CD4-positive, alpha-beta T cell (primary cell): ENCODE measurements around the gene ZFP30. TPM values are rescaled to one million over a fixed set of nuclear protein-coding genes. Genes with fewer than 3 reads are reported as not detected.

Experiments used
- ATAC-seq: fragments of 200-7000 bp; cut with Tn5 transposase; one replicate; pipeline ENCODE4 v1.10.0; 2022; ENCODE audit warnings: mild to moderate bottlenecking; ENCODE audit not compliant: poor library complexity
- CTCF ChIA-PET: fragments of 350-600 bp; sonication (Branson Sonifier 250); formaldehyde crosslinking; loops from one replicate; lab custom pipeline; 2021; ENCODE audit warnings: antibody characterized with exemption, inconsistent platforms; lab: Charles Lee
- POLR2A ChIA-PET: fragments of 350-600 bp; sonication (Branson Sonifier 250); formaldehyde crosslinking; loops from one replicate; lab custom pipeline; 2021; ENCODE audit warnings: antibody characterized with exemption, inconsistent platforms; lab: Charles Lee
- DNase-seq, 14 experiments: peaks; one replicate each; pipeline ENCODE4 v3.0.0-alpha.2; 2013 to 2020; ENCODE audit warnings: mixed read lengths in 2 of 14
- H3K27ac ChIP-seq, 2 donors: one replicate each; pipeline versions ENCODE4 v1.5.1 to v1.7.0; 2013; ENCODE audit warnings: low read length in 2 of 2, low read depth in 1 of 2, mild to moderate bottlenecking in 1 of 2
- H3K27me3 ChIP-seq, 2 experiments: 1 replicate in 1 of 2; 2 replicates in 1 of 2; pipeline versions ENCODE4 v1.6.1 to v1.7.0; 2013; ENCODE audit warnings: low read length in 2 of 2, control low read depth in 1 of 2, mild to moderate bottlenecking in 1 of 2, moderate library complexity in 1 of 2; ENCODE audit not compliant: insufficient read depth in 2 of 2, control insufficient read depth in 1 of 2
- H3K36me3 ChIP-seq: one replicate; pipeline ENCODE4 v1.6.1; 2013; ENCODE audit warnings: low read length, control low read depth; ENCODE audit not compliant: insufficient read depth
- H3K4me1 ChIP-seq: one replicate; pipeline ENCODE4 v1.6.1; 2013; ENCODE audit warnings: low read length, control low read depth; ENCODE audit not compliant: insufficient read depth
- H3K4me3 ChIP-seq: one replicate; pipeline ENCODE4 v1.5.1; 2013; ENCODE audit warnings: mild to moderate bottlenecking, low read length, moderate library complexity
- H3K9me3 ChIP-seq, 2 experiments: 1 replicate in 1 of 2; 2 replicates in 1 of 2; pipeline versions ENCODE4 v1.6.1 to v1.7.0; 2013; ENCODE audit warnings: low read length in 2 of 2, mild to moderate bottlenecking in 2 of 2, control low read depth in 1 of 2, moderate library complexity in 1 of 2; ENCODE audit not compliant: control insufficient read depth in 1 of 2, insufficient read depth in 1 of 2
- H3K27ac Mint-ChIP-seq: one replicate; pipeline ENCODE4 v1.8.0; 2020; ENCODE audit warnings: mixed read lengths
- H3K27me3 Mint-ChIP-seq: one replicate; pipeline ENCODE4 v1.8.0; 2021; ENCODE audit warnings: mixed read lengths
- H3K36me3 Mint-ChIP-seq: one replicate; pipeline ENCODE4 v1.8.0; 2021; ENCODE audit warnings: low read depth, mixed read lengths
- H3K4me1 Mint-ChIP-seq: one replicate; pipeline ENCODE4 v1.8.0; 2021; ENCODE audit warnings: low read depth, mixed read lengths
- H3K4me3 Mint-ChIP-seq: one replicate; pipeline ENCODE4 v1.8.0; 2020; ENCODE audit warnings: mild to moderate bottlenecking, mixed read lengths
- H3K9me3 Mint-ChIP-seq: one replicate; pipeline ENCODE4 v1.8.0; 2020; ENCODE audit warnings: mixed read lengths
- intact Hi-C, 2 experiments: fragments of 100-400 bp; cut with DNase I in 1 of 2; cut with micrococcal nuclease in 1 of 2; formaldehyde crosslinking; loops; one replicate each; pipeline versions ENCODE4 v1.15.1 to v1.9.0; 2023 to 2025; cut with DNase I, micrococcal nuclease
- polyA plus RNA-seq, 2 donors: library from polyadenylated mRNA; unstranded; fragments of 120-200 nt; gene quantifications; one replicate each; pipeline ENCODE4 v1.2.1, GENCODE V29; 2013
- total RNA-seq, 174 experiments: library from RNA in 2 of 174; stranded (reverse) in 2 of 174; gene quantifications; one replicate each; pipeline ENCODE4 v1.2.3 and lab custom pipeline; 2021 to 2026
- TF ChIP-seq, protein P1 (sequence below): fragments of 200-600 bp; IDR thresholded peaks from one replicate; pipeline ENCODE4 v1.8.0; 2022; ENCODE audit warnings: antibody characterized with exemption, mild to moderate bottlenecking

Gene ZFP30
- total RNA-seq (1 to 10 TPM; 3.6 to 3.7 TPM), total RNA-seq (lab: John Stamatoyannopoulos, UW) (4.7 to 58.0 (median 30.6) reads per million in 172 experiments)
- 4.8 TPM for polyA plus RNA-seq (2013, experiment 1 of 2)
- 4.9 TPM for polyA plus RNA-seq (2013, experiment 2 of 2)

DNA sequence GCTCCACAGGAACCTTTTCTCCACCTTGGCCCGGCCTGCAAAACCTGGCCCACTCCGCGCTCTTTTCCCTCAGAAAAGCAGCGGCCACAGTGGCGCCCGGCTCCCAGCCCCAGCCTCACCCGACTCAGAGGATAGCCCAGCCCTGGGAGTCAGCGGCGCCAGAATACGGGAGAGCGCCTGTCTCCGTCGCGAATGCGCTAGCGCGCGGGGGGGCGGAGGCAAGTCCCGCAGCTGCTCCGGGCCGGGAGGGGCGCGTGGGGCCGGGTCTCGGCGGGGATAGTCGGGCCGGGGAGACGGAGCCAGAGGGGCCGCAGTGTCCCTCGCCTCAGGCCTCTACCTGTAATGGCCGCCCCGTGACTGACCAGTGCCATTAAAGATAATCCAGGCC, at the start of gene ZFP30:
Gene ZFP30 (minus strand): TSS at position 165 of the 388 bp plus-strand sequence. CDS start 7,643 bp downstream, outside the sequence.
- intact Hi-C loops, result loop anchor here (1.0 to 5.0 kb wide), 5 partner anchors 36 to 188 kb away; partner anchors contain the start of genes ZNF540 (in 1 of the 2), ZNF569 (in 1 of the 2), ZNF571 (in 1 of the 2) and ZNF573 (in 1 of the 2)
- Histone ChIP-seq H3K27me3 (no peaks in the 10 kb centered on the region), H3K36me3 (no peaks in the 10 kb centered on the region), H3K9me3 (peaks cover 0 to 14% of the 10 kb centered on the region in 2 experiments), H3K4me3 (peak within 1 kb of the TSS; percentile 82), H3K27ac (peak within 1 kb of the TSS; percentile 83 to 91), H3K4me1 (peaks cover 14% of the 10 kb centered on the region)
- POLR2A ChIA-PET, result interaction anchor here (0.6 to 3.0 kb wide), 8 partner anchors 12 to 1082 kb away, joined by 3 to 20 read pairs (median 4); partner anchors contain the start of genes ZNF529, ZNF540, ZNF569 and ZNF571
- TF ChIP-seq, protein P1, sequence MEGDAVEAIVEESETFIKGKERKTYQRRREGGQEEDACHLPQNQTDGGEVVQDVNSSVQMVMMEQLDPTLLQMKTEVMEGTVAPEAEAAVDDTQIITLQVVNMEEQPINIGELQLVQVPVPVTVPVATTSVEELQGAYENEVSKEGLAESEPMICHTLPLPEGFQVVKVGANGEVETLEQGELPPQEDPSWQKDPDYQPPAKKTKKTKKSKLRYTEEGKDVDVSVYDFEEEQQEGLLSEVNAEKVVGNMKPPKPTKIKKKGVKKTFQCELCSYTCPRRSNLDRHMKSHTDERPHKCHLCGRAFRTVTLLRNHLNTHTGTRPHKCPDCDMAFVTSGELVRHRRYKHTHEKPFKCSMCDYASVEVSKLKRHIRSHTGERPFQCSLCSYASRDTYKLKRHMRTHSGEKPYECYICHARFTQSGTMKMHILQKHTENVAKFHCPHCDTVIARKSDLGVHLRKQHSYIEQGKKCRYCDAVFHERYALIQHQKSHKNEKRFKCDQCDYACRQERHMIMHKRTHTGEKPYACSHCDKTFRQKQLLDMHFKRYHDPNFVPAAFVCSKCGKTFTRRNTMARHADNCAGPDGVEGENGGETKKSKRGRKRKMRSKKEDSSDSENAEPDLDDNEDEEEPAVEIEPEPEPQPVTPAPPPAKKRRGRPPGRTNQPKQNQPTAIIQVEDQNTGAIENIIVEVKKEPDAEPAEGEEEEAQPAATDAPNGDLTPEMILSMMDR, result no peak
- no peaks in the 10 kb centered on the region for H3K27me3 Mint-ChIP-seq
- peak within 1 kb of the TSS; percentile 98 for H3K27ac Mint-ChIP-seq
- H3K4me3 Mint-ChIP-seq, result peak within 1 kb of the TSS; percentile 99
- peaks cover 46% of the 10 kb centered on the region for H3K36me3 Mint-ChIP-seq
- peaks cover 41% of the 10 kb centered on the region for H3K4me1 Mint-ChIP-seq
- peak; percentile 48 to 89 (median 73) for DNase-seq
- H3K9me3 Mint-ChIP-seq, result no peaks in the 10 kb centered on the region
- CTCF ChIA-PET, result no interaction called here
- peak; percentile 74 for ATAC-seq

DNA sequence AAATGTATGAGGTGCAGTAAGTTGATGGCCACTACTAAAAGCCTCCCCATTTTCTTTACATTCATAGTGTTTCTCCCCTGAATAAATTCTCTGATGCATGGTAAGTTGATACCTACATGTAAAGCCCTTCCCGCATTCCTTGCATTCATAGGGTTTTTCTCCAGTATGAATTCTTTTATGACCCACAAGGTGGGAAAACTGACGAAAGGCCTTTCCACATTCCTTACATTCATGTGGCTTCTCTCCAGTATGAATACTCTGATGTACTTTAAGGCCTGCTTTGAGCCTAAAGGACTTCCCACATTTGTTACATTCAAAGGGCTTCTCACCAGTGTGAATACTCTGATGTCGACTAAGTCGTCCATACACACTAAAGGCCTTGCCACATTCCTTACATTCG, 43.8 kb upstream of the ZFP30 start:
- Histone ChIP-seq H3K4me3 (no peak overlapping the region), H3K27me3 (no peaks in the 10 kb centered on the region), H3K36me3 (peaks cover 7% of the 10 kb centered on the region), H3K27ac (no peak overlapping the region), H3K4me1 (no peaks in the 10 kb centered on the region), H3K9me3 (peaks cover 34 to 52% of the 10 kb centered on the region in 2 experiments)
- no peak for ATAC-seq
- no peak overlapping the region for H3K4me3 Mint-ChIP-seq
- no peak overlapping the region for H3K27ac Mint-ChIP-seq
- no peaks in the 10 kb centered on the region for H3K4me1 Mint-ChIP-seq
- peaks cover 79% of the 10 kb centered on the region for H3K36me3 Mint-ChIP-seq
- DNase-seq, result no peak
- TF ChIP-seq, protein P1, result no peak
- no peaks in the 10 kb centered on the region for H3K27me3 Mint-ChIP-seq
- H3K9me3 Mint-ChIP-seq, result peaks cover 25% of the 10 kb centered on the region
- ChIA-PET CTCF (interaction anchor here (0.8 kb wide), 1 partner anchor 10 kb away, joined by 3 read pairs; no protein-coding TSS in a partner anchor), POLR2A (no interaction called here)
- intact Hi-C loops, result loop anchor here in 1 of 2 experiments (10.0 kb wide), 1 partner anchor 384 kb away; no protein-coding TSS in a partner anchor

DNA sequence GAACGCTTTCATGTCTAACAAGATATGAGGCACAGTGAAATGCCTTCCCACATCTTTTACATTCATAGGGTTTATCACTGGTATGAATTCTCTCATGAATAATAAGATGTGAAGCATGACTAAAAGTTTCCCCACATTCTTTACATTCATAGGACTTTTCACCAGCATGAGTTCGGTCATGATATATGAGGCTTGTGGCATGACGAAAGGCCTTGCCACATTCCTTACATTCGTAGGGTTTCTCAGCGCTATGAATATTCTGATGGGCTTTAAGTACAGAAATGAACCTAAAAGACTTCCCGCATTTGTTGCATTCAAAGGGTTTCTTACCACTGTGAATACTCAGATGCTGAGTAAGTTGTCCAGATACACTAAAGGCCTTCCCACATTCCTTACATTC, 43.0 kb upstream of the ZFP30 start:
- Histone ChIP-seq H3K36me3 (peaks cover 7% of the 10 kb centered on the region), H3K4me3 (no peak overlapping the region), H3K27me3 (no peaks in the 10 kb centered on the region), H3K9me3 (peaks cover 33 to 44% of the 10 kb centered on the region in 2 experiments), H3K4me1 (no peaks in the 10 kb centered on the region), H3K27ac (no peak overlapping the region)
- Mint-ChIP-seq H3K4me3 (no peak overlapping the region), H3K4me1 (no peaks in the 10 kb centered on the region), H3K36me3 (peaks cover 71% of the 10 kb centered on the region), H3K27me3 (no peaks in the 10 kb centered on the region), H3K9me3 (peaks cover 25% of the 10 kb centered on the region), H3K27ac (no peak overlapping the region)
- CTCF ChIA-PET, result no interaction called here
- POLR2A ChIA-PET, result no interaction called here
- intact Hi-C loops, result loop anchor here in 1 of 2 experiments (10.0 kb wide), 1 partner anchor 383 kb away; no protein-coding TSS in a partner anchor
- TF ChIP-seq, protein P1, result no peak
- DNase-seq, result no peak
- no peak for ATAC-seq
